Chondrocyte (in vitro differentiated cells): ENCODE data around the gene POMC. TPM values are rescaled to one million over a fixed set of nuclear protein-coding genes. Genes with fewer than 3 reads are reported as not detected.
"Not testable (repeated sequence)": the region's sequence is repeated elsewhere in the genome, so short reads cannot be mapped to it uniquely, and the experiment has no call there.

Source experiments
- DNase-seq: peaks from one replicate; pipeline ENCODE4 v3.0.0; 2021; ENCODE audit warnings: mixed read lengths, low spot score
- H3K27ac Mint-ChIP-seq: one replicate; pipeline ENCODE4 v1.8.0; 2021; ENCODE audit warnings: mild to moderate bottlenecking, moderate library complexity, mixed read lengths; ENCODE audit not compliant: unreplicated experiment
- H3K27me3 Mint-ChIP-seq: 2 replicates; pipeline ENCODE4 v1.8.0; 2021; ENCODE audit warnings: low read depth, mixed read lengths
- H3K36me3 Mint-ChIP-seq: 2 replicates; pipeline ENCODE4 v1.8.0; 2021; ENCODE audit warnings: low read depth, mixed read lengths
- H3K4me1 Mint-ChIP-seq: 2 replicates; pipeline ENCODE4 v1.8.0; 2021; ENCODE audit warnings: low read depth, mild to moderate bottlenecking, mixed read lengths
- H3K4me3 Mint-ChIP-seq: one replicate; pipeline ENCODE4 v1.8.0; 2021; ENCODE audit warnings: mild to moderate bottlenecking, moderate library complexity, mixed read lengths; ENCODE audit not compliant: unreplicated experiment
- H3K9me3 Mint-ChIP-seq: 2 replicates; pipeline ENCODE4 v1.8.0; 2021; ENCODE audit warnings: low read depth, mixed read lengths
- CTCF ChIP-seq: fragments of 200-600 bp; sonication (generic); IDR thresholded peaks from 2 replicates; pipeline ENCODE4 v1.5.0; 2021; ENCODE audit warnings: antibody characterized with exemption, mild to moderate bottlenecking, moderate library complexity
- total RNA-seq: library from RNA; stranded (reverse); gene quantifications from 3 replicates; pipeline ENCODE4 v1.2.1, GENCODE V29; 2021

The POMC gene
- total RNA-seq, 1 donor from 2014 or later: not detected

- TF ChIP-seq CTCF: no peak
- no peak for DNase-seq
- peaks cover 3% of the 10 kb centered on the region for H3K36me3 Mint-ChIP-seq
- H3K4me1 Mint-ChIP-seq: no peaks in the 10 kb centered on the region
- no peak overlapping the region for H3K4me3 Mint-ChIP-seq
- no peak overlapping the region for H3K27ac Mint-ChIP-seq
- H3K9me3 Mint-ChIP-seq: no peaks in the 10 kb centered on the region
- H3K27me3 Mint-ChIP-seq: no peaks in the 10 kb centered on the region
These were observed 18.7 kb downstream of the POMC start for GRCh38 chr2:25149646-25150045.

- no peak overlapping the region for H3K4me3 Mint-ChIP-seq
- peaks cover 2% of the 10 kb centered on the region for H3K36me3 Mint-ChIP-seq
- H3K27me3 Mint-ChIP-seq: no peaks in the 10 kb centered on the region
- H3K9me3 Mint-ChIP-seq: no peaks in the 10 kb centered on the region
- DNase-seq: no peak
- no peak for TF ChIP-seq CTCF
- no peak overlapping the region for H3K27ac Mint-ChIP-seq
- no peaks in the 10 kb centered on the region for H3K4me1 Mint-ChIP-seq
These were observed 21.5 kb downstream of the POMC start for GRCh38 chr2:25146896-25147295.

DNA sequence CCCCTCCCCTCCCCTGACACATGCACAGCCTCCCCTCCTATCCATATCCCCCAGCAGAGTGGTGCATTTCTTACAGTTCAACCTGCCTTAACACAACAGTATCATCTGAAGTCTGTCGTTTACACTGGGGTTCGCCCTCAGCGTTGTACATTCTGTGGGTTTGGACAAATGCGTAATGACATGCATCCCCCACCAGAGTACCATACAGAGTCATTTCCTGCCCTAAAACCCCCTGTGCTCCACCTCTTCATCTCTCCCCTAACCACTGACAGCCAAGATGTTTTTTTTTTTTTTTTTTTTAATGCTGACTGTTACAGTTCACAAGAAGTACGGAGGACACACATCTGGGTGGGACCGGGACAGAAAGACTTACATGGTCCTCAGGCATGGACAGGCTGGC is 22.6 kb downstream of the POMC start:
- TF ChIP-seq CTCF: no peak
- Mint-ChIP-seq H3K9me3 (no peaks in the 10 kb centered on the region), H3K4me1 (no peaks in the 10 kb centered on the region), H3K4me3 (no peak overlapping the region), H3K27ac (no peak overlapping the region), H3K27me3 (no peaks in the 10 kb centered on the region), H3K36me3 (peaks cover 2% of the 10 kb centered on the region)
- DNase-seq: no peak

GRCh38 chr2:25141120-25141519 is 27.3 kb downstream of the POMC start:
- no peak for TF ChIP-seq CTCF
- Mint-ChIP-seq H3K36me3 (no peaks in the 10 kb centered on the region), H3K27ac (no peak overlapping the region), H3K4me3 (no peak overlapping the region), H3K4me1 (no peaks in the 10 kb centered on the region), H3K27me3 (no peaks in the 10 kb centered on the region), H3K9me3 (no peaks in the 10 kb centered on the region)
- no peak for DNase-seq

- H3K27ac Mint-ChIP-seq, H3K9me3 Mint-ChIP-seq, H3K4me1 Mint-ChIP-seq, H3K36me3 Mint-ChIP-seq, H3K27me3 Mint-ChIP-seq, H3K4me3 Mint-ChIP-seq, DNase-seq: not testable (repeated sequence)
These were observed 27.8 kb downstream of the POMC start for GRCh38 chr2:25140535-25140934.

GRCh38 chr2:25132693-25133092 is 35.7 kb downstream of the POMC start:
- Mint-ChIP-seq H3K4me3 (no peak overlapping the region), H3K27me3 (no peaks in the 10 kb centered on the region), H3K9me3 (no peaks in the 10 kb centered on the region), H3K36me3 (peaks cover 4% of the 10 kb centered on the region), H3K4me1 (peaks cover 3% of the 10 kb centered on the region), H3K27ac (no peak overlapping the region)
- no peak for DNase-seq
- TF ChIP-seq CTCF: no peak
